Liver (tissue), 9 donors: Measurements from ENCODE around the gene TIAM1. TPM values are rescaled to one million over a fixed set of nuclear protein-coding genes. Genes with fewer than 3 reads are reported as not detected.
A peak's percentile ranks its signal among the peaks of the same experiment; 100 is the strongest.

Source experiments
- DNase-seq: peaks from one replicate; pipeline ENCODE4 v3.0.0-alpha.2; 2017; ENCODE audit warnings: low spot score
- H3K27ac ChIP-seq, 2 donors: one replicate each; pipeline ENCODE4 v1.7.0; 2013; ENCODE audit warnings: inconsistent platforms in 2 of 2, low read length in 2 of 2, control low read depth in 1 of 2, low read depth in 1 of 2, mild to moderate bottlenecking in 1 of 2
- H3K27me3 ChIP-seq, 4 donors: one replicate each; pipeline versions ENCODE4 v1.6.1 to v1.7.0; 2013; ENCODE audit warnings: low read length in 3 of 4, inconsistent platforms in 1 of 4, mild to moderate bottlenecking in 1 of 4, moderate library complexity in 1 of 4; ENCODE audit not compliant: control insufficient read depth in 4 of 4, insufficient read depth in 4 of 4
- H3K36me3 ChIP-seq, 4 donors: one replicate each; pipeline versions ENCODE4 v1.6.1 to v1.7.0; 2013; ENCODE audit warnings: low read length in 3 of 4, mild to moderate bottlenecking in 3 of 4, low read depth in 1 of 4, moderate library complexity in 1 of 4; ENCODE audit not compliant: control insufficient read depth in 4 of 4, insufficient read depth in 3 of 4
- H3K4me1 ChIP-seq, 4 donors: one replicate each; pipeline versions ENCODE4 v1.6.1 to v1.7.0; 2013; ENCODE audit warnings: low read length in 3 of 4, mild to moderate bottlenecking in 3 of 4, moderate library complexity in 1 of 4; ENCODE audit not compliant: control insufficient read depth in 4 of 4, insufficient read depth in 4 of 4
- H3K4me3 ChIP-seq, 3 donors: one replicate each; pipeline versions ENCODE4 v1.6.1 to v1.7.0; 2013; ENCODE audit warnings: low read length in 3 of 3, control low read depth in 1 of 3, low read depth in 1 of 3, mild to moderate bottlenecking in 1 of 3
- H3K9ac ChIP-seq, 2 donors: one replicate each; pipeline ENCODE4 v1.7.0; 2013; ENCODE audit warnings: low read length in 2 of 2, mild to moderate bottlenecking in 2 of 2, moderate library complexity in 2 of 2, control low read depth in 1 of 2, low read depth in 1 of 2
- H3K9me3 ChIP-seq, 4 donors: one replicate each; pipeline versions ENCODE4 v1.6.1 to v1.7.0; 2013; ENCODE audit warnings: low read length in 3 of 4; ENCODE audit not compliant: control insufficient read depth in 4 of 4
- EGR1 ChIP-seq, 2 donors: IDR thresholded peaks; 2 replicates each; pipeline ENCODE4 v1.6.1; 2016 to 2018; ENCODE audit warnings: antibody characterized with exemption in 2 of 2, low read depth in 2 of 2
- FOXA1 ChIP-seq: IDR thresholded peaks from 2 replicates; pipeline ENCODE4 v1.6.1; 2016; ENCODE audit warnings: antibody characterized with exemption
- FOXA2 ChIP-seq: IDR thresholded peaks from 2 replicates; pipeline ENCODE4 v1.6.1; 2016; ENCODE audit warnings: antibody characterized with exemption
- GABPA ChIP-seq, 2 donors: IDR thresholded peaks in 1 of 2; conservative IDR thresholded peaks in 1 of 2; 2 replicates each; pipeline ENCODE4 v1.6.1; 2016; ENCODE audit warnings: antibody characterized with exemption in 2 of 2, mild to moderate bottlenecking in 1 of 2, moderate library complexity in 1 of 2
- HNF4A ChIP-seq, 2 donors: conservative IDR thresholded peaks; 2 replicates each; pipeline ENCODE4 v1.6.1; 2016; ENCODE audit warnings: antibody characterized with exemption in 2 of 2, mild to moderate bottlenecking in 2 of 2
- HNF4G ChIP-seq: IDR thresholded peaks from 2 replicates; pipeline ENCODE4 v1.6.1; 2016; ENCODE audit warnings: antibody characterized with exemption
- JUND ChIP-seq, 2 donors: IDR thresholded peaks; 2 replicates each; pipeline ENCODE4 v1.6.1; 2016; ENCODE audit warnings: antibody characterized with exemption in 2 of 2
- NR2F2 ChIP-seq: IDR thresholded peaks from 2 replicates; pipeline ENCODE4 v1.6.1; 2016; ENCODE audit warnings: antibody characterized with exemption
- RAD21 ChIP-seq, 2 donors: IDR thresholded peaks; 2 replicates each; pipeline ENCODE4 v1.6.1; 2016; ENCODE audit warnings: antibody characterized with exemption in 2 of 2, mild to moderate bottlenecking in 2 of 2
- RXRA ChIP-seq, 2 donors: IDR thresholded peaks; 2 replicates each; pipeline ENCODE4 v1.6.1; 2017 to 2018; ENCODE audit warnings: antibody characterized with exemption in 2 of 2, mild to moderate bottlenecking in 1 of 2
- SP1 ChIP-seq: IDR thresholded peaks from 2 replicates; pipeline ENCODE4 v1.6.1; 2018; ENCODE audit warnings: antibody characterized with exemption, mild to moderate bottlenecking
- TAF1 ChIP-seq: conservative IDR thresholded peaks from 2 replicates; pipeline ENCODE4 v1.6.1; 2016; ENCODE audit warnings: antibody characterized with exemption, mild to moderate bottlenecking
- YY1 ChIP-seq: IDR thresholded peaks from 2 replicates; pipeline ENCODE4 v1.6.1; 2016; ENCODE audit warnings: antibody characterized with exemption, mild to moderate bottlenecking
- WGBS: extraction: QIAGEN DNeasy Blood & Tissue Kit; methylation state at CpG from one replicate; pipeline ENCODE4 v1.1.7; 2013; 5-methylcytosine and 5-hydroxymethylcytosine counted together
- polyA plus RNA-seq, 2 donors: library from polyadenylated mRNA; stranded (reverse) in 1 of 2; unstranded in 1 of 2; fragments of 200-250 nt in 1 of 2; fragments of >200 nt in 1 of 2; fragmentation: Nextera tagmentation in 1 of 2; extraction: Ambion mirVana in 1 of 2; gene quantifications; one replicate each; pipeline versions ENCODE4 v1.2.1 to v1.2.3, GENCODE V29; 2013 to 2015
- total RNA-seq, 2 donors: library from RNA; depleted of rRNA; stranded (reverse); fragments of >200 nt; gene quantifications; one replicate each; pipeline ENCODE4 v1.2.3, GENCODE V29; 2014
- TF ChIP-seq, protein P1 (sequence below): IDR thresholded peaks from 2 replicates; pipeline ENCODE4 v1.6.1; 2016; ENCODE audit warnings: antibody characterized with exemption
- TF ChIP-seq, protein P2 (sequence below): IDR thresholded peaks from 2 replicates; pipeline ENCODE4 v1.6.1; 2016; ENCODE audit warnings: antibody characterized with exemption, mild to moderate bottlenecking
- TF ChIP-seq, protein P3 (sequence below): IDR thresholded peaks from 2 replicates; pipeline ENCODE4 v1.6.1; 2016; ENCODE audit warnings: antibody characterized with exemption
- TF ChIP-seq, protein P4 (sequence below): IDR thresholded peaks from 2 replicates; pipeline ENCODE4 v1.6.1; 2016; ENCODE audit warnings: antibody characterized with exemption
- TF ChIP-seq, protein P5 (sequence below): fragments of 150-350 bp; IDR thresholded peaks from 2 replicates; pipeline ENCODE4 v1.5.1; 2017; ENCODE audit warnings: improper control_type of control experiment, low read depth, low read length; ENCODE audit not compliant: missing input control
- donor health status: healthy.
- donor health status: healthy.
- donor health status: healthy.
- donor health status: healthy.
- donor health status: healthy.

TIAM1 gene
- total and polyA plus RNA-seq, 4 donors: 3.0 to 7.4 (median 4.8) TPM

DNA sequence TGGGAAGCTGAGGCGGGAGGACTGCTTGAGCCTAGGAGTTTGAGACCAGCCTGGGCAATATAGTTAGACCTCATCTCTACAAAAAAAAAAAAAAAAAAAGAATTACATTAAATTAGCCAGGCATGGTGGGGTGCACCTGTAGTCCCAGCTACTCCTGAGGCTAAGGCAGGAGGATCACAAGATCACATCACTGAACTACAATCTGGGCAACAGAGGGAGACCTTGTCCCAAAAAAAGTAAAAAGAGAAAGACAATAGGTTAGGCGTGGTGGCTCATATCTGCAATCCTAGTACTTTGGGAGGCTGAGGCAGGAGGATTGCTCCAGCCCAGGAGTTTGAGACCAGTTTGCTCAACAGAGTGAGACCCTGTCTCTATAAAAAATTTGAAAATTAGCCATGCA lies 130.3 kb downstream of the TIAM1 start:
- H3K9me3 ChIP-seq: no peaks in the 10 kb centered on the region
- H3K4me1 ChIP-seq: no peaks in the 10 kb centered on the region
- H3K9ac ChIP-seq: no peak overlapping the region
- H3K27ac ChIP-seq: no peak overlapping the region
- no peaks in the 10 kb centered on the region for H3K27me3 ChIP-seq
- DNase-seq: no peak
- WGBS: 95% methylated on average over 2 of the region's 2 CpGs
- H3K36me3 ChIP-seq: peaks cover 0 to 11% (median 7%) of the 10 kb centered on the region in 4 donors
- TF ChIP-seq YY1 (no peak), RAD21 (IDR thresholded peaks at IDR 0.05) (peak in 1 of 2 donors; percentile 20), JUND (IDR thresholded peaks at IDR 0.05) (no peak)
- no peak overlapping the region for H3K4me3 ChIP-seq

DNA sequence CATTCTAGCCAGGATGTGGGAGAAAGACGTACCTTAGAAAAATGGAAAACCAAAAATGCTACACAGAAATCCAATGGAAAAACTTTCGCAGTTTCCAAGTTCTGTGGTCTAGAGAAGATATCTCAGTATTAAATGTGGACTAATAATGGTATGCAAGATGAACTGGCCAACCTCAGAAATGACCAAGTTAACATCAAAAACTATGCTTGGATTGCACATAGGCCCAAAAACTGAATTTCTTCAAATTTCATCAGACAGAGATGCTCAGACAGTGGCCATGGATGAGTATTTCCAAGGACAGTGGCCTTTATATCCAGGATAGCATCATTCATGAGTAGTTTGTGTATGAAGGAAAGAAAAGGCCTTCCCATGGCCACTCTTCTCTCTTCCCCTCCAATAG lies 132.2 kb downstream of the TIAM1 start:
- Histone ChIP-seq H3K9ac (no peak overlapping the region), H3K4me1 (no peaks in the 10 kb centered on the region), H3K4me3 (no peak overlapping the region), H3K36me3 (peaks cover 0 to 16% (median 5%) of the 10 kb centered on the region in 4 donors), H3K27me3 (no peaks in the 10 kb centered on the region), H3K27ac (no peak overlapping the region), H3K9me3 (no peaks in the 10 kb centered on the region)
- DNase-seq: no peak
- WGBS: 95% methylated on average over 2 of the region's 2 CpGs
- TF ChIP-seq EGR1 (IDR thresholded peaks at IDR 0.05; ENCODE audit: low read depth in 2 of 2) (no peak), JUND (IDR thresholded peaks at IDR 0.05) (no peak), TAF1 (no peak), FOXA1 (no peak), GABPA (IDR thresholded peaks at IDR 0.05 in 1 of 2, conservative IDR thresholded peaks at IDR 0.05 in 1 of 2) (no peak), HNF4G (no peak), YY1 (no peak), RXRA (IDR thresholded peaks at IDR 0.05) (no peak), RAD21 (IDR thresholded peaks at IDR 0.05) (no peak), HNF4A (conservative IDR thresholded peaks at IDR 0.05) (no peak), SP1 (no peak), FOXA2 (no peak), NR2F2 (no peak)
- TF ChIP-seq, protein P1, sequence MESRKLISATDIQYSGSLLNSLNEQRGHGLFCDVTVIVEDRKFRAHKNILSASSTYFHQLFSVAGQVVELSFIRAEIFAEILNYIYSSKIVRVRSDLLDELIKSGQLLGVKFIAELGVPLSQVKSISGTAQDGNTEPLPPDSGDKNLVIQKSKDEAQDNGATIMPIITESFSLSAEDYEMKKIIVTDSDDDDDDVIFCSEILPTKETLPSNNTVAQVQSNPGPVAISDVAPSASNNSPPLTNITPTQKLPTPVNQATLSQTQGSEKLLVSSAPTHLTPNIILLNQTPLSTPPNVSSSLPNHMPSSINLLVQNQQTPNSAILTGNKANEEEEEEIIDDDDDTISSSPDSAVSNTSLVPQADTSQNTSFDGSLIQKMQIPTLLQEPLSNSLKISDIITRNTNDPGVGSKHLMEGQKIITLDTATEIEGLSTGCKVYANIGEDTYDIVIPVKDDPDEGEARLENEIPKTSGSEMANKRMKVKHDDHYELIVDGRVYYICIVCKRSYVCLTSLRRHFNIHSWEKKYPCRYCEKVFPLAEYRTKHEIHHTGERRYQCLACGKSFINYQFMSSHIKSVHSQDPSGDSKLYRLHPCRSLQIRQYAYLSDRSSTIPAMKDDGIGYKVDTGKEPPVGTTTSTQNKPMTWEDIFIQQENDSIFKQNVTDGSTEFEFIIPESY: no peak
- TF ChIP-seq, protein P2, sequence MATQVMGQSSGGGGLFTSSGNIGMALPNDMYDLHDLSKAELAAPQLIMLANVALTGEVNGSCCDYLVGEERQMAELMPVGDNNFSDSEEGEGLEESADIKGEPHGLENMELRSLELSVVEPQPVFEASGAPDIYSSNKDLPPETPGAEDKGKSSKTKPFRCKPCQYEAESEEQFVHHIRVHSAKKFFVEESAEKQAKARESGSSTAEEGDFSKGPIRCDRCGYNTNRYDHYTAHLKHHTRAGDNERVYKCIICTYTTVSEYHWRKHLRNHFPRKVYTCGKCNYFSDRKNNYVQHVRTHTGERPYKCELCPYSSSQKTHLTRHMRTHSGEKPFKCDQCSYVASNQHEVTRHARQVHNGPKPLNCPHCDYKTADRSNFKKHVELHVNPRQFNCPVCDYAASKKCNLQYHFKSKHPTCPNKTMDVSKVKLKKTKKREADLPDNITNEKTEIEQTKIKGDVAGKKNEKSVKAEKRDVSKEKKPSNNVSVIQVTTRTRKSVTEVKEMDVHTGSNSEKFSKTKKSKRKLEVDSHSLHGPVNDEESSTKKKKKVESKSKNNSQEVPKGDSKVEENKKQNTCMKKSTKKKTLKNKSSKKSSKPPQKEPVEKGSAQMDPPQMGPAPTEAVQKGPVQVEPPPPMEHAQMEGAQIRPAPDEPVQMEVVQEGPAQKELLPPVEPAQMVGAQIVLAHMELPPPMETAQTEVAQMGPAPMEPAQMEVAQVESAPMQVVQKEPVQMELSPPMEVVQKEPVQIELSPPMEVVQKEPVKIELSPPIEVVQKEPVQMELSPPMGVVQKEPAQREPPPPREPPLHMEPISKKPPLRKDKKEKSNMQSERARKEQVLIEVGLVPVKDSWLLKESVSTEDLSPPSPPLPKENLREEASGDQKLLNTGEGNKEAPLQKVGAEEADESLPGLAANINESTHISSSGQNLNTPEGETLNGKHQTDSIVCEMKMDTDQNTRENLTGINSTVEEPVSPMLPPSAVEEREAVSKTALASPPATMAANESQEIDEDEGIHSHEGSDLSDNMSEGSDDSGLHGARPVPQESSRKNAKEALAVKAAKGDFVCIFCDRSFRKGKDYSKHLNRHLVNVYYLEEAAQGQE: no peak
- TF ChIP-seq, protein P3, sequence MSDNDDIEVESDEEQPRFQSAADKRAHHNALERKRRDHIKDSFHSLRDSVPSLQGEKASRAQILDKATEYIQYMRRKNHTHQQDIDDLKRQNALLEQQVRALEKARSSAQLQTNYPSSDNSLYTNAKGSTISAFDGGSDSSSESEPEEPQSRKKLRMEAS: no peak
- TF ChIP-seq, protein P4, sequence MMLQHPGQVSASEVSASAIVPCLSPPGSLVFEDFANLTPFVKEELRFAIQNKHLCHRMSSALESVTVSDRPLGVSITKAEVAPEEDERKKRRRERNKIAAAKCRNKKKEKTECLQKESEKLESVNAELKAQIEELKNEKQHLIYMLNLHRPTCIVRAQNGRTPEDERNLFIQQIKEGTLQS: no peak
- TF ChIP-seq, protein P5, sequence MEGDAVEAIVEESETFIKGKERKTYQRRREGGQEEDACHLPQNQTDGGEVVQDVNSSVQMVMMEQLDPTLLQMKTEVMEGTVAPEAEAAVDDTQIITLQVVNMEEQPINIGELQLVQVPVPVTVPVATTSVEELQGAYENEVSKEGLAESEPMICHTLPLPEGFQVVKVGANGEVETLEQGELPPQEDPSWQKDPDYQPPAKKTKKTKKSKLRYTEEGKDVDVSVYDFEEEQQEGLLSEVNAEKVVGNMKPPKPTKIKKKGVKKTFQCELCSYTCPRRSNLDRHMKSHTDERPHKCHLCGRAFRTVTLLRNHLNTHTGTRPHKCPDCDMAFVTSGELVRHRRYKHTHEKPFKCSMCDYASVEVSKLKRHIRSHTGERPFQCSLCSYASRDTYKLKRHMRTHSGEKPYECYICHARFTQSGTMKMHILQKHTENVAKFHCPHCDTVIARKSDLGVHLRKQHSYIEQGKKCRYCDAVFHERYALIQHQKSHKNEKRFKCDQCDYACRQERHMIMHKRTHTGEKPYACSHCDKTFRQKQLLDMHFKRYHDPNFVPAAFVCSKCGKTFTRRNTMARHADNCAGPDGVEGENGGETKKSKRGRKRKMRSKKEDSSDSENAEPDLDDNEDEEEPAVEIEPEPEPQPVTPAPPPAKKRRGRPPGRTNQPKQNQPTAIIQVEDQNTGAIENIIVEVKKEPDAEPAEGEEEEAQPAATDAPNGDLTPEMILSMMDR: no peak
